Activated CD4-positive, alpha-beta T cell treated with anti-CD3 and anti-CD28 coated beads for 36 hours (primary cell): ENCODE results near the gene GRIA2. TPM values are rescaled to one million over a fixed set of nuclear protein-coding genes. Genes with fewer than 3 reads are reported as not detected.
"Not testable (repeated sequence)": the region's sequence is repeated elsewhere in the genome, so short reads cannot be mapped to it uniquely, and the experiment has no call there.

ENCODE experiments used
- ATAC-seq: fragments of 200-7000 bp; cut with Tn5 transposase; one replicate; pipeline ENCODE4 v1.10.0; 2021; ENCODE audit warnings: mild to moderate bottlenecking, moderate library complexity
- CTCF ChIA-PET: fragments of 350-600 bp; sonication (Branson Sonifier 250); formaldehyde crosslinking; loops from one replicate; lab custom pipeline; 2021; ENCODE audit warnings: antibody characterized with exemption; lab: Charles Lee
- POLR2A ChIA-PET: fragments of 350-600 bp; sonication (Branson Sonifier 250); formaldehyde crosslinking; loops from one replicate; lab custom pipeline; 2021; ENCODE audit warnings: antibody characterized with exemption, inconsistent platforms; lab: Charles Lee
- DNase-seq: peaks from one replicate; pipeline ENCODE4 v3.0.0-alpha.2; 2020
- H3K27ac Mint-ChIP-seq: one replicate; pipeline ENCODE4 v1.8.0; 2021; ENCODE audit warnings: mixed read lengths
- H3K27me3 Mint-ChIP-seq: one replicate; pipeline ENCODE4 v1.8.0; 2021; ENCODE audit warnings: mixed read lengths
- H3K36me3 Mint-ChIP-seq: one replicate; pipeline ENCODE4 v1.8.0; 2021; ENCODE audit warnings: low read depth, mixed read lengths
- H3K4me1 Mint-ChIP-seq: one replicate; pipeline ENCODE4 v1.8.0; 2021; ENCODE audit warnings: mixed read lengths
- H3K4me3 Mint-ChIP-seq: one replicate; pipeline ENCODE4 v1.8.0; 2021; ENCODE audit warnings: mild to moderate bottlenecking, moderate library complexity, mixed read lengths
- H3K9me3 Mint-ChIP-seq: one replicate; pipeline ENCODE4 v1.8.0; 2021; ENCODE audit warnings: low read depth, mixed read lengths
- intact Hi-C, 2 experiments: fragments of 100-400 bp; cut with DNase I in 1 of 2; cut with micrococcal nuclease in 1 of 2; formaldehyde crosslinking; loops; one replicate each; pipeline versions ENCODE4 v1.14.2 to v1.15.1; 2022 to 2024; cut with DNase I, micrococcal nuclease
- total RNA-seq, 2 experiments: library from RNA; stranded (reverse); gene quantifications; one replicate each; pipeline ENCODE4 v1.2.3, GENCODE V29; 2021

GRIA2 gene
- total RNA-seq, 2 experiments from 2014 or later = not detected

- no peak overlapping the region for H3K27ac Mint-ChIP-seq
- ATAC-seq = no peak
- peaks cover 8% of the 10 kb centered on the region for H3K9me3 Mint-ChIP-seq
- ChIA-PET CTCF (no interaction called here), POLR2A (no interaction called here)
- intact Hi-C loops = no loop called here
- H3K4me3 Mint-ChIP-seq = no peak overlapping the region
- peaks cover 27% of the 10 kb centered on the region for H3K27me3 Mint-ChIP-seq
- no peak for DNase-seq
- H3K4me1 Mint-ChIP-seq = no peaks in the 10 kb centered on the region
- peaks cover 5% of the 10 kb centered on the region for H3K36me3 Mint-ChIP-seq
Observed at GRCh38 chr4:157221895-157222770, 1.6 kb downstream of the GRIA2 start.

- Mint-ChIP-seq H3K36me3 (peaks cover 5% of the 10 kb centered on the region), H3K9me3 (peaks cover 8% of the 10 kb centered on the region), H3K4me3 (no peak overlapping the region), H3K27ac (no peak overlapping the region), H3K4me1 (no peaks in the 10 kb centered on the region), H3K27me3 (peaks cover 27% of the 10 kb centered on the region)
- intact Hi-C loops = no loop called here
- ATAC-seq (no peak), DNase-seq (no peak)
- POLR2A ChIA-PET = no interaction called here
- CTCF ChIA-PET = no interaction called here
Observed at GRCh38 chr4:157222771-157223160, 2.2 kb downstream of the GRIA2 start.

GRCh38 chr4:157223456-157223855, 2.9 kb downstream of the GRIA2 start:
- intact Hi-C loops = no loop called here
- DNase-seq (no peak), ATAC-seq (no peak)
- Mint-ChIP-seq H3K36me3 (peaks cover 5% of the 10 kb centered on the region), H3K9me3 (peaks cover 8% of the 10 kb centered on the region), H3K27ac (no peak overlapping the region), H3K4me3 (no peak overlapping the region), H3K4me1 (no peaks in the 10 kb centered on the region), H3K27me3 (peaks cover 27% of the 10 kb centered on the region)
- CTCF ChIA-PET = no interaction called here
- POLR2A ChIA-PET = no interaction called here

GRCh38 chr4:157225096-157225495, 4.6 kb downstream of the GRIA2 start:
- Mint-ChIP-seq H3K27me3 (peaks cover 19% of the 10 kb centered on the region), H3K4me1 (no peaks in the 10 kb centered on the region), H3K4me3 (no peak overlapping the region), H3K9me3 (peaks cover 8% of the 10 kb centered on the region), H3K27ac (no peak overlapping the region), H3K36me3 (peaks cover 3% of the 10 kb centered on the region)
- ChIA-PET POLR2A (no interaction called here), CTCF (no interaction called here)
- intact Hi-C loops = no loop called here
- ATAC-seq = no peak
- DNase-seq = no peak

- no peak overlapping the region for H3K27ac Mint-ChIP-seq
- H3K36me3 Mint-ChIP-seq = peaks cover 2% of the 10 kb centered on the region
- H3K27me3 Mint-ChIP-seq = peaks cover 15% of the 10 kb centered on the region
- no peak overlapping the region for H3K4me3 Mint-ChIP-seq
- DNase-seq (no peak), ATAC-seq (no peak)
- H3K4me1 Mint-ChIP-seq = no peaks in the 10 kb centered on the region
- intact Hi-C loops = no loop called here
- peaks cover 6% of the 10 kb centered on the region for H3K9me3 Mint-ChIP-seq
- POLR2A ChIA-PET = no interaction called here
- CTCF ChIA-PET = no interaction called here
Observed at GRCh38 chr4:157226035-157226434, 5.5 kb downstream of the GRIA2 start.

GRCh38 chr4:157226601-157227000, 6.1 kb downstream of the GRIA2 start:
- no peaks in the 10 kb centered on the region for H3K4me1 Mint-ChIP-seq
- ATAC-seq = no peak
- H3K4me3 Mint-ChIP-seq = no peak overlapping the region
- CTCF ChIA-PET = no interaction called here
- intact Hi-C loops = no loop called here
- DNase-seq = no peak
- peaks cover 5% of the 10 kb centered on the region for H3K9me3 Mint-ChIP-seq
- POLR2A ChIA-PET = no interaction called here
- peaks cover 12% of the 10 kb centered on the region for H3K27me3 Mint-ChIP-seq
- H3K36me3 Mint-ChIP-seq = peaks cover 2% of the 10 kb centered on the region
- no peak overlapping the region for H3K27ac Mint-ChIP-seq

- no peaks in the 10 kb centered on the region for H3K4me1 Mint-ChIP-seq
- POLR2A ChIA-PET = no interaction called here
Observed at GRCh38 chr4:157231525-157231924, 11.0 kb downstream of the GRIA2 start.

GRCh38 chr4:157242871-157243270, 22.3 kb downstream of the GRIA2 start:
- Mint-ChIP-seq H3K36me3 (no peaks in the 10 kb centered on the region), H3K4me3 (no peak overlapping the region), H3K27ac (no peak overlapping the region), H3K9me3 (peaks cover 3% of the 10 kb centered on the region), H3K4me1 (no peaks in the 10 kb centered on the region), H3K27me3 (no peaks in the 10 kb centered on the region)
- ChIA-PET CTCF (no interaction called here), POLR2A (no interaction called here)
- intact Hi-C loops = no loop called here
- no peak for ATAC-seq
- no peak for DNase-seq

More at GRCh38 chr4:157231525-157231924, 11.0 kb downstream of the GRIA2 start:
- no peak overlapping the region for H3K27ac Mint-ChIP-seq
- peaks cover 2% of the 10 kb centered on the region for H3K9me3 Mint-ChIP-seq
- no peak for DNase-seq
- CTCF ChIA-PET = no interaction called here
- H3K36me3 Mint-ChIP-seq = no peaks in the 10 kb centered on the region
- no peak overlapping the region for H3K4me3 Mint-ChIP-seq
- no peak for ATAC-seq
- H3K27me3 Mint-ChIP-seq = no peaks in the 10 kb centered on the region
- intact Hi-C loops = no loop called here

- Mint-ChIP-seq H3K36me3 (no peaks in the 10 kb centered on the region), H3K27ac (no peak overlapping the region), H3K4me1 (no peaks in the 10 kb centered on the region), H3K27me3 (no peaks in the 10 kb centered on the region), H3K4me3 (no peak overlapping the region), H3K9me3 (peaks cover 5% of the 10 kb centered on the region)
- ATAC-seq (no peak), DNase-seq (no peak)
- ChIA-PET POLR2A (no interaction called here), CTCF (no interaction called here)
- intact Hi-C loops = no loop called here
Observed at GRCh38 chr4:157244348-157244747, 23.8 kb downstream of the GRIA2 start.

GRCh38 chr4:157245351-157245750, 24.8 kb downstream of the GRIA2 start:
- H3K27ac Mint-ChIP-seq = no peak overlapping the region
- ATAC-seq (no peak), DNase-seq (no peak)
- H3K27me3 Mint-ChIP-seq = no peaks in the 10 kb centered on the region
- H3K4me3 Mint-ChIP-seq = no peak overlapping the region
- H3K9me3 Mint-ChIP-seq = peaks cover 2% of the 10 kb centered on the region
- H3K36me3 Mint-ChIP-seq = no peaks in the 10 kb centered on the region
- POLR2A ChIA-PET = no interaction called here
- intact Hi-C loops = no loop called here
- CTCF ChIA-PET = no interaction called here
- H3K4me1 Mint-ChIP-seq = no peaks in the 10 kb centered on the region

- intact Hi-C loops = no loop called here
- ATAC-seq (no peak), DNase-seq (no peak)
- Mint-ChIP-seq H3K9me3 (peaks cover 2% of the 10 kb centered on the region), H3K27ac (no peak overlapping the region), H3K4me1 (no peaks in the 10 kb centered on the region), H3K27me3 (no peaks in the 10 kb centered on the region), H3K4me3 (no peak overlapping the region), H3K36me3 (no peaks in the 10 kb centered on the region)
- CTCF ChIA-PET = no interaction called here
- POLR2A ChIA-PET = no interaction called here
Observed at GRCh38 chr4:157246964-157247363, 26.4 kb downstream of the GRIA2 start.

- ATAC-seq, H3K27me3 Mint-ChIP-seq, H3K36me3 Mint-ChIP-seq, H3K9me3 Mint-ChIP-seq, DNase-seq, intact Hi-C loops, H3K4me1 Mint-ChIP-seq, POLR2A ChIA-PET, H3K4me3 Mint-ChIP-seq, H3K27ac Mint-ChIP-seq, CTCF ChIA-PET: not testable (repeated sequence)
Observed at GRCh38 chr4:157258165-157258564, 37.6 kb downstream of the GRIA2 start.
